Hepatocyte (in vitro differentiated cells): ENCODE results near the gene OGG1.

ENCODE experiments used
- EZH2 ChIP-seq: fragments of 200-600 bp; sonication (generic); IDR thresholded peaks from 2 replicates; pipeline ENCODE4 v1.6.1; 2016; ENCODE audit warnings: antibody characterized with exemption, mild to moderate bottlenecking, borderline replicate concordance
- EZH2phosphoT487 ChIP-seq: fragments of 200-600 bp; sonication (generic); IDR thresholded peaks from one replicate; pipeline ENCODE4 v1.6.1; 2018; ENCODE audit warnings: antibody characterized with exemption, mild to moderate bottlenecking, low read depth, moderate library complexity; ENCODE audit not compliant: unreplicated experiment, severe bottlenecking
- TF ChIP-seq, protein P1 (sequence below): fragments of 200-600 bp; sonication (generic); IDR thresholded peaks from 2 replicates; pipeline ENCODE4 v1.5.1; 2016; ENCODE audit warnings: antibody characterized with exemption, mild to moderate bottlenecking; ENCODE audit not compliant: poor library complexity

DNA sequence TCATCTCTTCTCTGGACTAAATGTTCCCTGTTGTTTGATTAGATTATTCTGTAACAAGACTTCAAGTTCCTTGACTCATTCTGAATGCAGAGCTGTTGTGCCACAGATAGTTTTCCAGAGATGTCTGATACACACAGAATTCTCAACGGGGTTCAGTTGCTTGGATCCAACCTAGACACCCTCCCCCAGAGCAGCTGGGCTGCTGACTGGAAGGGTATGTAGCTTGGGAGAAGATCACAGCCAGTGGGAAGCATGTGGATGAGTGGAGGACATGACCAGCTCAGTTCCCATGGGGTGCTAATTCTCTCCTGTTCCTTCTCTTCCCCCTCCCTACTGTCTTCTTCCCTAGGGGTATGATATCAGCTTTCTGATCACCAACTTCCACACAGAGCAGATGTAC, 53.7 kb downstream of the OGG1 start:
- TF ChIP-seq, protein P1, sequence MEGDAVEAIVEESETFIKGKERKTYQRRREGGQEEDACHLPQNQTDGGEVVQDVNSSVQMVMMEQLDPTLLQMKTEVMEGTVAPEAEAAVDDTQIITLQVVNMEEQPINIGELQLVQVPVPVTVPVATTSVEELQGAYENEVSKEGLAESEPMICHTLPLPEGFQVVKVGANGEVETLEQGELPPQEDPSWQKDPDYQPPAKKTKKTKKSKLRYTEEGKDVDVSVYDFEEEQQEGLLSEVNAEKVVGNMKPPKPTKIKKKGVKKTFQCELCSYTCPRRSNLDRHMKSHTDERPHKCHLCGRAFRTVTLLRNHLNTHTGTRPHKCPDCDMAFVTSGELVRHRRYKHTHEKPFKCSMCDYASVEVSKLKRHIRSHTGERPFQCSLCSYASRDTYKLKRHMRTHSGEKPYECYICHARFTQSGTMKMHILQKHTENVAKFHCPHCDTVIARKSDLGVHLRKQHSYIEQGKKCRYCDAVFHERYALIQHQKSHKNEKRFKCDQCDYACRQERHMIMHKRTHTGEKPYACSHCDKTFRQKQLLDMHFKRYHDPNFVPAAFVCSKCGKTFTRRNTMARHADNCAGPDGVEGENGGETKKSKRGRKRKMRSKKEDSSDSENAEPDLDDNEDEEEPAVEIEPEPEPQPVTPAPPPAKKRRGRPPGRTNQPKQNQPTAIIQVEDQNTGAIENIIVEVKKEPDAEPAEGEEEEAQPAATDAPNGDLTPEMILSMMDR: no peak
- TF ChIP-seq EZH2 (no peak), EZH2phosphoT487 (no peak)
